Glutamatergic neuron (in vitro differentiated cells): Measurements from ENCODE around the gene GAB2. TPM values are rescaled to one million over a fixed set of nuclear protein-coding genes. Genes with fewer than 3 reads are reported as not detected.

ENCODE experiments used
- DNase-seq: peaks from one replicate; pipeline ENCODE4 v3.0.0; 2022
- H3K27ac Mint-ChIP-seq: one replicate; pipeline ENCODE4 v1.8.0; 2020; ENCODE audit warnings: mild to moderate bottlenecking, mixed read lengths, inconsistent platforms; ENCODE audit not compliant: unreplicated experiment
- H3K27me3 Mint-ChIP-seq: one replicate; pipeline ENCODE4 v1.8.0; 2020; ENCODE audit warnings: mild to moderate bottlenecking, moderate library complexity, mixed read lengths, inconsistent platforms; ENCODE audit not compliant: unreplicated experiment
- H3K36me3 Mint-ChIP-seq: one replicate; pipeline ENCODE4 v1.8.0; 2020; ENCODE audit warnings: mild to moderate bottlenecking, mixed read lengths, inconsistent platforms; ENCODE audit not compliant: unreplicated experiment
- H3K4me1 Mint-ChIP-seq: one replicate; pipeline ENCODE4 v1.8.0; 2020; ENCODE audit warnings: mild to moderate bottlenecking, low read depth, mixed read lengths, inconsistent platforms; ENCODE audit not compliant: unreplicated experiment
- H3K4me3 Mint-ChIP-seq: one replicate; pipeline ENCODE4 v1.8.0; 2020; ENCODE audit warnings: mild to moderate bottlenecking, mixed read lengths, inconsistent platforms; ENCODE audit not compliant: unreplicated experiment
- H3K9me3 Mint-ChIP-seq: one replicate; pipeline ENCODE4 v1.8.0; 2020; ENCODE audit warnings: mild to moderate bottlenecking, moderate library complexity, mixed read lengths, inconsistent platforms; ENCODE audit not compliant: unreplicated experiment
- CTCF ChIP-seq: fragments of 200-600 bp; sonication (generic); IDR thresholded peaks from one replicate; pipeline ENCODE4 v1.5.0; 2021; ENCODE audit not compliant: partially characterized antibody, unreplicated experiment
- total RNA-seq: library from RNA; stranded (reverse); fragmentation: NEBNext Ultra II Directional; extraction: Animal tissue kit (Norgen Biotek cat#: 25700); gene quantifications from one replicate; pipeline ENCODE4 v1.2.1, GENCODE V29; 2021; ENCODE audit not compliant: unreplicated experiment

The GAB2 gene
- total RNA-seq, 1 donor from 2014 or later: 87.9 TPM

- H3K4me3 Mint-ChIP-seq: no peak overlapping the region
- H3K9me3 Mint-ChIP-seq: peaks cover 24% of the 10 kb centered on the region
- peaks cover 22% of the 10 kb centered on the region for H3K27me3 Mint-ChIP-seq
- H3K27ac Mint-ChIP-seq: peak overlapping the region; percentile 34
- H3K4me1 Mint-ChIP-seq: no peaks in the 10 kb centered on the region
- peaks cover 40% of the 10 kb centered on the region for H3K36me3 Mint-ChIP-seq
- TF ChIP-seq CTCF: no peak
- DNase-seq: no peak
Measured at GRCh38 chr11:78221396-78222315, 196.0 kb downstream of the GAB2 start.

GRCh38 chr11:78220218-78221157 lies 197.1 kb downstream of the GAB2 start:
- Mint-ChIP-seq H3K4me1 (no peaks in the 10 kb centered on the region), H3K9me3 (peaks cover 29% of the 10 kb centered on the region), H3K27me3 (peaks cover 25% of the 10 kb centered on the region), H3K36me3 (peaks cover 38% of the 10 kb centered on the region), H3K4me3 (no peak overlapping the region), H3K27ac (peak overlapping the region; percentile 34)
- no peak for DNase-seq
- no peak for TF ChIP-seq CTCF

GRCh38 chr11:78219493-78220217 lies 198.0 kb downstream of the GAB2 start:
- no peak for TF ChIP-seq CTCF
- peaks cover 30% of the 10 kb centered on the region for H3K36me3 Mint-ChIP-seq
- H3K4me3 Mint-ChIP-seq: no peak overlapping the region
- H3K27me3 Mint-ChIP-seq: peaks cover 25% of the 10 kb centered on the region
- H3K9me3 Mint-ChIP-seq: peaks cover 35% of the 10 kb centered on the region
- H3K27ac Mint-ChIP-seq: no peak overlapping the region
- H3K4me1 Mint-ChIP-seq: no peaks in the 10 kb centered on the region
- no peak for DNase-seq

- H3K27me3 Mint-ChIP-seq: peaks cover 23% of the 10 kb centered on the region
Measured at GRCh38 chr11:78218707-78219492, 198.7 kb downstream of the GAB2 start.

More at GRCh38 chr11:78218707-78219492, 198.7 kb downstream of the GAB2 start:
- Mint-ChIP-seq H3K36me3 (peaks cover 27% of the 10 kb centered on the region), H3K9me3 (peaks cover 37% of the 10 kb centered on the region), H3K4me1 (no peaks in the 10 kb centered on the region), H3K4me3 (no peak overlapping the region), H3K27ac (no peak overlapping the region)
- TF ChIP-seq CTCF: no peak
- no peak for DNase-seq
